Mucosa of stomach (tissue), 1 donor: ENCODE results near the gene BLOC1S3.
A peak's percentile ranks its signal among the peaks of the same experiment; 100 is the strongest.

Experiments
- H3K27me3 ChIP-seq: one replicate; pipeline ENCODE4 v1.7.0; 2013; ENCODE audit warnings: mild to moderate bottlenecking, low read length; ENCODE audit not compliant: control insufficient read depth, insufficient read depth
- H3K36me3 ChIP-seq: one replicate; pipeline ENCODE4 v1.7.0; 2013; ENCODE audit warnings: low read length; ENCODE audit not compliant: control insufficient read depth, insufficient read depth
- H3K4me1 ChIP-seq: one replicate; pipeline ENCODE4 v1.7.0; 2013; ENCODE audit warnings: mild to moderate bottlenecking, low read length; ENCODE audit not compliant: control insufficient read depth, insufficient read depth
- H3K4me3 ChIP-seq: one replicate; pipeline ENCODE4 v1.7.0; 2013; ENCODE audit warnings: low read length
- H3K9ac ChIP-seq: one replicate; pipeline ENCODE4 v1.7.0; 2013; ENCODE audit warnings: mild to moderate bottlenecking, low read length, moderate library complexity
- H3K9me3 ChIP-seq: one replicate; pipeline ENCODE4 v1.7.0; 2013; ENCODE audit warnings: mild to moderate bottlenecking, low read length, moderate library complexity; ENCODE audit not compliant: control insufficient read depth
- donor health status: Pancreatic carcinoma.

The BLOC1S3 gene

DNA sequence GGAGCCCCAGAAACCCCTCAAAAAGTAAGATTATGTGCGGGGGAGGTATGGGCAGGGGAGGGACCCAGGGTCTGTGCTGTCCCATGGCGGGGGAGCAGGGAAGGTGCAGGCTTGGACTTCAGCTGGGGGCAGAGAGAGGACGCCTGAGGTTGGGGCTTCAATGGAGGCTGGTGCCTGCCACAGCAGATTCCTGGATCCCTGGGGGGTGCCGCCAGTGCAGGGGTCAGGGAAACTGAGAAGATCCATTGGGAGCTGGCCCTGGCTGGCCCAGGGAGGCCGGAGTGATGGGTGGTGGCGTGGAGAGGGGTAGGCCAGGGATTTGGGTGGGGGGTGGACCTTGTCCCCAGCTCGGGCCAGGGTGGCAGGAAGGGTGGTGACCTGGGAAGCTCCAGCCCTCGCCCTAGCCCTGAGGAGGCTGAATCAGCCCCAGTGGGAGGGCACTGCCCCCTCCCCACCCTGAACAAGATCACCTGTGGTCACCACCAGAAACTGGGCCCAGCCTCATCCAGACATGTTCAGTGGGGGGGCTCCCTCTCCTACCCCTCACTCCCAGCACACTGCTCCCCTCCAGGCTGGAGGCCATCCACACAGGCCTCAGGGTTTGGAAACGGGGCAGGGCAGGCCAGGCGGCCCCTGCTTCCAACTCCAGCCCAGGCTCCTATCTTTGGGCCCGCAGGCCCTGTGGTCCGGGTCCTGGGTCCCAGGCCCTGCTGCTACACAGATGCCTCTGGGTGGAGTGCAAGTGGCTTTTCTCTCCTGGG is 19.2 kb upstream of the BLOC1S3 start:
- Histone ChIP-seq H3K4me1 (peaks cover 34% of the 10 kb centered on the region), H3K36me3 (no peaks in the 10 kb centered on the region), H3K27me3 (peaks cover 42% of the 10 kb centered on the region), H3K4me3 (no peak overlapping the region), H3K9me3 (no peaks in the 10 kb centered on the region), H3K9ac (no peak overlapping the region)

DNA sequence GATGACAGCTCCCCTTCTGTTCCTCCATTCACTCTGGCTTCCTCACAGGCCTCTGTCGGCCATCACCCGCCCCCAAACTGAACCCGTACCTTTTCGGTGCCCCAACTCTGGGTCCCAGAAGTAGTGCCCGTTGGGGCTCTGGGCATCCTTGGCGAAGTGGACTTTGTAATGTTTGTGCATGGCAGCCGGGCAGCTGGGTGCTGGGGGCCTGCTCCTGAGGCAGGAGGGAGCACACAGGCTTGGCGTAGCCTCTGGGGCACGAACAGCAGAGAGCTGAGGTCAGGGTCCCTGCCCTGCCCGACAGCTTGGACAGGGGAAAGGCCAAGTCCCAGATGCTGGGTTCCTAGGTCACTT is 18.6 kb upstream of the BLOC1S3 start:
- H3K9ac ChIP-seq = peak overlapping the region; percentile 34
- peaks cover 41% of the 10 kb centered on the region for H3K27me3 ChIP-seq
- no peaks in the 10 kb centered on the region for H3K36me3 ChIP-seq
- H3K4me1 ChIP-seq = peaks cover 37% of the 10 kb centered on the region
- no peak overlapping the region for H3K4me3 ChIP-seq
- H3K9me3 ChIP-seq = no peaks in the 10 kb centered on the region

DNA sequence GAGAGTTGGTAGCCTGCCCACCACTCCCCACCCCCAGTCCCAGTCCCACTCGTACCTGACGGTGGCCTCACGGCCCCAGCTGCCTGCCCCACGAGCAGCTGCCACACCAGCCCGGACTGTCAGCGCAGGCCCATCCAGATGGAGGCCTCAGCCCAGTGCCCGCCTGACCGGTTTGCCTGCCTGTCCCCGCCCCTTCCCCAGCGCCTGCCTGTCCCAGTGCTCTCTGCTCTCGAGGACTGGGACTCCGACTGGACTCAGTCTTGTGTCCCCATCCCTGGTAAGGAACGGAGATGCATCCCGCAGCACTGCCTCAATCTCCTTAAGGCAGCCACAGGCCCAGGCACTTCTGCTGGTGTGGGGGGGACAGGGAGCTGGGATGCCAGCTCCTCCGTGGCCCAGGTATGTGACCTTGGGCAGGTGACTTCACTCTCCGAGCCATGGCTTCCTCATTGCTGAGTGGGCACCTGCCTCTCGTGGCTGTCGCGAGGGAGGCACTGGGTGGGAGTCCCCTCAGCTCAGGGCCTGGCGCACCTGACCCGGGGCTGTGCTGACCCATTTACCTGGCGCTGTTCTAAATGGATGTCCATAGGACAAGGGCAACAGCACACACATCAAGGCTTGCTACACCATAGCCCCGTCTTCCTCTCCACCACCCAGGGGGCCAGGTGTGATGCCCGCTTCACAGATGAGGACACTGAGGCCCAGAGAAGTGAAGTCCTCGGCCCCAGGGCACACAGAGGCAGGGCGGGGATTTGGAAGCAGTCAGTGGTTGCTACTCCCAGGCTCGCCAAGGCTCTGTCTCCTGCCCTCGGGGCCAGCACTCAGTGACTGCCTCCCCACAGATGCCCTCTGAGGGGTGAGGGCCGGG is 17.5 kb upstream of the BLOC1S3 start, which contains the start of gene NKPD1:
NKPD1 (minus strand) TSS at position 113 of the 868 bp plus-strand sequence. CDS start 832 bp downstream, outside the sequence.
- no peaks in the 10 kb centered on the region for H3K36me3 ChIP-seq
- peak within 1 kb of the TSS; percentile 34 for H3K9ac ChIP-seq
- H3K27me3 ChIP-seq = peaks cover 41% of the 10 kb centered on the region
- H3K9me3 ChIP-seq = no peaks in the 10 kb centered on the region
- no peak within 1 kb of the TSS for H3K4me3 ChIP-seq
- H3K4me1 ChIP-seq = peaks cover 38% of the 10 kb centered on the region

DNA sequence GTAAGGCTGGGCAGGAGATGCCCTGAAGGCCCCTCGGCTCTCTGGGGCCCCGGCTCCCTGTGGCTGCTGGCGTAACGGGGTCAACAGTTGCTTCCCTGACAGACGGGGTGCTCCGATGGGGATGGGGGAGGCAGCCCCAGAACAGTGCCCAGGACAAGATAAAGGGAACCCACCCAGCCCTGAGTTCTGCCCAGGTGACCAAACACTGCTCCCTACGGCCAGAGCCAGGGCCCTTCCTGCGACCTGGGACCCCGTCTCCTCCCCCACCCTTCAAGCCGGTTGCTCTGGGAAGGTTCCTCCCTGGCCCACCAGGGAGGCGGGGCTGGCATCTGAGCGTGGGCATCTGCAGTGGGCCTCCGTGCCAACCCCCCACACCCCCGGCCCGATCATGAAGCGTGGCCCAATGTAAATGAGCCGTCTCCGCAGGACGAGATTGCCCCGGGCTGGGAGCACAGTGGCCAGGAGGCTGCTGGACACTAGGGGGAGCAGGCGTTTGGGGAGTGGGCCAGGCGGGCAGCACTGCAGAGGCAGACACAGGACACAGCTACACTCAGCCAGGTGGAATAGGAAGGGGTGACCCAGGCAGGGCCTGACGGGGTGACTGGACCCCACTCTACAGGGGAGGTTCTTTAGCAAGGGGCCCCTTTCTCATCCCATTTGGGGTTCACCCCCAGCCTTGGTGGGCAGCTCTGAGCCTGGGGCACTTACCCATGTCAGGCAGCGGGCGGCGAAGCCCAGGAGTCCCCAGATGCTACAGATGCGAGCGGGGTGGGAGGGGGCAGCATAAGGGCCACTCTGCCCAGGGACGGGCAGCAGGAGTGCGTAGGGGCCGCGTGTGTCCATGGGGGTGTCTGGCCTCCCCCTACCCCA is 16.6 kb upstream of the BLOC1S3 start:
- peaks cover 38% of the 10 kb centered on the region for H3K27me3 ChIP-seq
- no peaks in the 10 kb centered on the region for H3K36me3 ChIP-seq
- no peak overlapping the region for H3K9ac ChIP-seq
- H3K4me3 ChIP-seq = no peak overlapping the region
- peaks cover 30% of the 10 kb centered on the region for H3K4me1 ChIP-seq
- H3K9me3 ChIP-seq = no peaks in the 10 kb centered on the region

- Histone ChIP-seq H3K36me3 (no peaks in the 10 kb centered on the region), H3K4me1 (peaks cover 27% of the 10 kb centered on the region), H3K4me3 (no peak overlapping the region), H3K9ac (no peak overlapping the region), H3K9me3 (no peaks in the 10 kb centered on the region), H3K27me3 (peaks cover 38% of the 10 kb centered on the region)
These were observed 15.9 kb upstream of the BLOC1S3 start for GRCh38 chr19:45162608-45163143.

DNA sequence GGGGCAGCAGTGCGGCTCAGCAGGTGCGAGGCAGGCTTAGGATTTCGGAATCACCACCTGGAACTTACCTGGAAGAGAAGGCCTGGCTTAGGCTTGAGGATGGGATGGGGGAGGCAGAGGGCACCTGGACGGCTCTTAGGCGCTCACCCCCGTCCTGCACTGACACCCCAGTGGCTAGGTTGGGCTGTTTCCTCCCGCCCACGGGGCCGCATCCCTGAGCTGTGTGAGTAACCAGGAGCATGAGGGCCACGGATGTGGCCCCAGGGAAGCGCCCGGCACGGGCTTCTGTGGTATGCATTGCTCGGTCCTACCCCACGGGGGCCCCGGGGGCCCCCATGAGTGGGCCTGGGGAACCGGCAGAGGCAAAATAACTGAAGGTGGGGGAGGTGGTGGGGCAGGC is 15.4 kb upstream of the BLOC1S3 start:
- no peak overlapping the region for H3K9ac ChIP-seq
- peaks cover 27% of the 10 kb centered on the region for H3K4me1 ChIP-seq
- H3K9me3 ChIP-seq = no peaks in the 10 kb centered on the region
- H3K27me3 ChIP-seq = peaks cover 36% of the 10 kb centered on the region
- H3K36me3 ChIP-seq = no peaks in the 10 kb centered on the region
- no peak overlapping the region for H3K4me3 ChIP-seq

DNA sequence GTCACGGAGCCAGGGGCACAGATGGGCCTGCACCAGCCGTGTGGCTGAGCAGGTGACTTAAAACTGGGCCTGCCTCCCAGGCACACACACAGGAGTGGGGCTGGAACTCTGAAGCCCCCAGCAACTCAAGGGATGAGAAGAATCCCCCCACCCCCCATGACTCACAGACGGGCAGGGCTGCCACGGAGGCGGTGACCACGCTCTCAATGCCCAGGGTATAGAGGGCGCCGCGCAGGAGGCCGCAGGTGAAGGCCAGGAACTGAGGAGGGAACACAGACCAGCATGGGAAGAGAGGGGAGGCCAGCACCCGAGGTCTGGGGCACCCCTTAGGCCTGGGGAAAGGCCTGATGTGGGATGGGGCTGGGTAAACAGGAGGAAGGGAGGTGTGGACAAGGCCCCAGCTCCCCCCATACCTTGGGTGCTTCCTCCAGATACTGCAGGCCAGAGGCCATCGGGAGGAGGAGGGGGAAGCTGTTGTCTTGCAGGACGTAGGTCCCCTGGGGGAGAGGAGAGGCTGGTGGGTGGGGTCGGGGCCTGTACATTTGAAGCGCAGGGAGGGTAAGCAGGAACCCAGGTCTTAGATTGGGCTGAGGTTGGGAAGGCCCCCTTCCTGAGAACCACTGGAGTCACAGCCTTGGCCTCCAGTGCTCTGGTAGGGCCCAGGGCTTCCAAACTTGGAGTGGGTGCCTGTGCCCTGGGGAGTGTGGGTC is 14.7 kb upstream of the BLOC1S3 start:
- H3K4me1 ChIP-seq = peaks cover 27% of the 10 kb centered on the region
- H3K4me3 ChIP-seq = no peak overlapping the region
- no peak overlapping the region for H3K9ac ChIP-seq

GRCh38 chr19:45164577-45165335 is 13.8 kb upstream of the BLOC1S3 start:
- Histone ChIP-seq H3K27me3 (peaks cover 29% of the 10 kb centered on the region), H3K4me1 (peaks cover 27% of the 10 kb centered on the region), H3K9ac (no peak overlapping the region), H3K36me3 (no peaks in the 10 kb centered on the region), H3K4me3 (no peak overlapping the region), H3K9me3 (no peaks in the 10 kb centered on the region)

More for the DNA sequence above, 14.7 kb upstream of the BLOC1S3 start:
- Histone ChIP-seq H3K36me3 (no peaks in the 10 kb centered on the region), H3K9me3 (no peaks in the 10 kb centered on the region), H3K27me3 (peaks cover 30% of the 10 kb centered on the region)

DNA sequence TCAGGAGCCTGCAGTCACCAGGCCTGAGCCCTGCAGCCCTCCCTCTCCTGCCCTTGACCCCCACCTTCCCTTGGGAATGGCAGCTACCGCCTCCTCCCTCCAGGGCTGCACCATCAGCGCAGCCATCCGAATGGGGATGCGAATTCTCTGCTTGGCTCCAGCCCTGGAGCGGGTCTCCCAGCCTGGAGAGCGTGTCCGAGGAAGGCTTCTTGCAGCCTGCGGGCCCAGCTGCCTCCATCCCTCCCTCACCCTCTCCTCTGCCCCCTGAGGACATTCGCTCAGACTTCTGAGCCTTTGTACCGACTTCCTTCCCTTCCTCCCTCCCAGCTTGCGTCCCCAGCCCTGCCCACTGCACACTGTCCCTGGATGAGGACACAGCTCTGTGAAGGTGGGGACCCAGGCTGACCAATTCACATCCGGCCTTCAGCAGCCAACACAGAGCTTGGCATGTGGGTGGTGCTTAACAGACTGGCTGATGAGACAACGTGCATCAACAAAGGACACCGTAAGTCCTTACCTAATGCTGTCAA is 11.8 kb upstream of the BLOC1S3 start:
- Histone ChIP-seq H3K4me3 (no peak overlapping the region), H3K27me3 (peaks cover 12% of the 10 kb centered on the region), H3K9ac (no peak overlapping the region), H3K9me3 (no peaks in the 10 kb centered on the region), H3K36me3 (no peaks in the 10 kb centered on the region), H3K4me1 (peaks cover 29% of the 10 kb centered on the region)

- no peaks in the 10 kb centered on the region for H3K27me3 ChIP-seq
- H3K9me3 ChIP-seq = no peaks in the 10 kb centered on the region
- H3K4me1 ChIP-seq = peaks cover 37% of the 10 kb centered on the region
- H3K4me3 ChIP-seq = no peak overlapping the region
- no peak overlapping the region for H3K9ac ChIP-seq
- no peaks in the 10 kb centered on the region for H3K36me3 ChIP-seq
These were observed 9.7 kb upstream of the BLOC1S3 start for GRCh38 chr19:45168767-45169351.
